Astrocyte of the cerebellum (primary cell): ENCODE measurements around the gene PDE4D.

Source experiments
- DNase-seq: peaks from one replicate; pipeline ENCODE4 v3.0.0-alpha.2; 2011; ENCODE audit warnings: low read depth
- H3K4me3 ChIP-seq: 2 replicates; pipeline ENCODE4 v1.5.1; 2011; ENCODE audit warnings: mild to moderate bottlenecking, low read depth, low read length, moderate library complexity
- in situ Hi-C: cut with HindIII; loops from 2 replicates; pipeline ENCODE4 v1.10.0; 2017; ENCODE audit warnings: low sequenced_read_pairs
- TF ChIP-seq, protein P1 (sequence below): IDR thresholded peaks from 2 replicates; pipeline ENCODE4 v1.5.1; 2012; ENCODE audit warnings: low read length, low read depth, moderate library complexity, mild to moderate bottlenecking; ENCODE audit errors: missing control alignments

PDE4D gene

DNA sequence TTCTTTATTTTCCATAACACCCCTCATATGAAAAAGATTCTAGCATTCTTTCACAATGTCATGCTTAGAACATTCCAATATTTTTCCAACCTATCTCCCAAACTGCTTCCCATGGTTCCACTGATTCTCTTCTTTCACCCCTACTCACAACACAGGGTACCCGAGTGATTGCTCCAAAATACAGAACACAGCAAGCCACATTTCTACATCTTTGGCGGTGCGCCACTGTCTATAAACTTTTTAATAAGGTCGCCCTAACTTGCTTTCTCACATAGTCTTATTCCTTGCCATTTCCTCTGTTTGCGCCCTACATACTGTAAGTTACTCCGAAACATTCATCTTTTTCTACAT is 793.6 kb downstream of the PDE4D start:
- no peak for DNase-seq
- TF ChIP-seq, protein P1, sequence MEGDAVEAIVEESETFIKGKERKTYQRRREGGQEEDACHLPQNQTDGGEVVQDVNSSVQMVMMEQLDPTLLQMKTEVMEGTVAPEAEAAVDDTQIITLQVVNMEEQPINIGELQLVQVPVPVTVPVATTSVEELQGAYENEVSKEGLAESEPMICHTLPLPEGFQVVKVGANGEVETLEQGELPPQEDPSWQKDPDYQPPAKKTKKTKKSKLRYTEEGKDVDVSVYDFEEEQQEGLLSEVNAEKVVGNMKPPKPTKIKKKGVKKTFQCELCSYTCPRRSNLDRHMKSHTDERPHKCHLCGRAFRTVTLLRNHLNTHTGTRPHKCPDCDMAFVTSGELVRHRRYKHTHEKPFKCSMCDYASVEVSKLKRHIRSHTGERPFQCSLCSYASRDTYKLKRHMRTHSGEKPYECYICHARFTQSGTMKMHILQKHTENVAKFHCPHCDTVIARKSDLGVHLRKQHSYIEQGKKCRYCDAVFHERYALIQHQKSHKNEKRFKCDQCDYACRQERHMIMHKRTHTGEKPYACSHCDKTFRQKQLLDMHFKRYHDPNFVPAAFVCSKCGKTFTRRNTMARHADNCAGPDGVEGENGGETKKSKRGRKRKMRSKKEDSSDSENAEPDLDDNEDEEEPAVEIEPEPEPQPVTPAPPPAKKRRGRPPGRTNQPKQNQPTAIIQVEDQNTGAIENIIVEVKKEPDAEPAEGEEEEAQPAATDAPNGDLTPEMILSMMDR = no peak
- H3K4me3 ChIP-seq = no peak overlapping the region
- in situ Hi-C loops = no loop called here

DNA sequence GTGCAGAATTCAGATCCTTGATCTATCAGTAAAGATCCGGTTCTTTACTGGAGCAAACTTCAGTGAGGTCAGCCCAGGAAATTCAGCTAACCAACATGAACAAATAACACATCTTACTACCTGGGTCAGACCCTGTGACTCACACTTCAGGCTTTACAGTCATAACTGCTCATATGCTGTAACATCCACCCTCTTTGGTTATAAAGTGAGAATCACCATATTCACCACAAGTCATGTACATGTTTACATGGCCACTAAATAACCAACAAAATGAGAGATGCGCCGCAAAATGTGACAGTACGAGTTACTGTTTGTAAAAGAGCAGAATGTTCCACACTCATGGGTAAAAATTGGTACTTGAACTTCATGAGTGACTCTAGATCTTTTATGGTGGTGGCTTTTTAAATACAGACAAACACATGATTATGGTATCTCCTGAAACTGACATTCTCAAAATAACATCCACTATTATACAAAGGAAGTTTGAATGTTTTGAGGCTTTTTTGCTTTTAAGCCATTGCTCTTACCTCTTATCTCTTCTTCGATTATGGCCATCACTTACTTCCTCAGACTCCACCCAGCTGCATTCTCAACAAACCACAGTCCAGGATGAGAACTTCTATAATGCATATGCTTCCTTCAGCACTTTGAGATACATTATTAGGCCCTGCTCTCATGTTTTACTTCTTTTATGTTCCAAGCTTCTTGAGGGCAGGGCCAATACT is 794.1 kb downstream of the PDE4D start:
- peak; percentile 44 for DNase-seq
- in situ Hi-C loops = no loop called here
- TF ChIP-seq, protein P1 = no peak
- no peak overlapping the region for H3K4me3 ChIP-seq

DNA sequence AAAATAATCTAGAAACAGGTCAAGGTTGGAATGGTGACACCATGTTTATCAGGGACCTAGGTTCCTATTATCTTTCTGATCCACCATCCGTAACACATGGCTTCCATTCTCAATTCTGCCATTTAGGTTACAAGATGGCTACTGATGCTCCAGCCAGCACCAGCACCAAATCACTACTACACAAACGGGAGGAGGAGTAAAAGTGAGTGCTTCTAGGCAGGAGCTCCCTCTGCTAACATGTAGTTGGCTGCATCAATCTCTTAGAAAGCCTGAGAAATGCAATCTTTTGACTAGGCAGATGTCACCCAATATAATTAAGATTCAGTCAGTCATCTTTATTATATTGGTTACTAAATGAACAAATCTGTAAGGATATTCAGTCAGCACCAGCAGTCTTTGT is 794.8 kb downstream of the PDE4D start:
- DNase-seq = no peak
- no peak overlapping the region for H3K4me3 ChIP-seq
- TF ChIP-seq, protein P1 = no peak
- in situ Hi-C loops = no loop called here

DNA sequence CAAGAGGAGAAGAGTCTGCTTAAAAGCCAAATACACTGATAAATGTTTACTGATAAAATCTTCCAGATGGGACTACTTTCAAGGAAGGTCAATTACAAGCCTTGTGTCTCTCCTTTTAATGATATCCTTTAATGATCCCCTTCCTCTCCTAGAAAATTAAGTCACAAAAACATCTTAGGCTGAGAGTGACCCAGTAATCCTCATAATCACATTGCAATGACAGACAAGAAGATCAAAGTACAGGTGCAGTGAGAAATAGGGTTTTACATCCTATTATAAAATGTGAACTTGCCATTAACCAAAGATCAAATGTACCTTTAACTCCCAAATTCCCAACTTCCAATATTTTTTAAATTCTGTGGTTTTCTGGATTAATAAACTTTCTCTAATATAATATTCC is 795.8 kb downstream of the PDE4D start:
- TF ChIP-seq, protein P1 = no peak
- in situ Hi-C loops = no loop called here
- no peak overlapping the region for H3K4me3 ChIP-seq
- DNase-seq = no peak

DNA sequence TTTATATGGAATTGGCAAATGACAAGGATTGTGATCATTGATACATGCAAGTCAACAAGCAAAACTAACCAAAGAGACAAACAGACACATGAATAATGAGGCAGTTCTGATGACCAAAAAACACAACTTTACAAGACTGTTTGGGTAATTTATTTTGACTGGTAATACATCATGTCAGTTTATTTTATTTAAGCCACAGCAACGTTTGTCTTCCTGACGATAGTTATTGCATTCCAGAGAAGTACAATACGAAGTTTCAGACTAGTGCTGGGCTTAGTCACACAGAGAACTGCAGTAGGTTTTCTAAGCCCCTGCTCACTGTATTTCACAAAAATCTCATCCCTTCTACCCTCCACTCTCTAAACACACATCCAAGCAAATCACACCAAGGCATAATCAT is 796.4 kb downstream of the PDE4D start:
- no peak for DNase-seq
- no peak overlapping the region for H3K4me3 ChIP-seq
- TF ChIP-seq, protein P1 = no peak
- in situ Hi-C loops = no loop called here

DNA sequence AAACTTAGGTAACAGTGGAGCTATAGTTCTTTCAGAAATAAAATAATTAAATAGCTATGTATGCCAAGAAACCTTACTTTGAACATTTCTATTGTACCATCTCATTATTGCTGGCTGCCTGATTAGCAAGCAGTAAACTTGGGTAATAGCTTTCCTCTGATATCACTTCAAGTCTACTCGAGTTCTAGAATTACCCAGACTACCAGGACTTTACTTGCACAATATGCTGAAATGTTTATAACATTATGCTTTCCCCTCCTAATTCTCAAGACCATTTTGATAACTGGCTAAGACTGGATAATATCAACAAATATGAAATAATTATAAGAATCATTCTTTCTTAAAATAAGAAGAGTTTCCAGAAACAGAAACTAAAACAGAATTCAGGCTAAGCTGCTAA is 798.0 kb downstream of the PDE4D start:
- in situ Hi-C loops = no loop called here
- TF ChIP-seq, protein P1 = no peak
- no peak for DNase-seq
- H3K4me3 ChIP-seq = no peak overlapping the region
